ENCODE results near the gene MRGPRG.

DNA sequence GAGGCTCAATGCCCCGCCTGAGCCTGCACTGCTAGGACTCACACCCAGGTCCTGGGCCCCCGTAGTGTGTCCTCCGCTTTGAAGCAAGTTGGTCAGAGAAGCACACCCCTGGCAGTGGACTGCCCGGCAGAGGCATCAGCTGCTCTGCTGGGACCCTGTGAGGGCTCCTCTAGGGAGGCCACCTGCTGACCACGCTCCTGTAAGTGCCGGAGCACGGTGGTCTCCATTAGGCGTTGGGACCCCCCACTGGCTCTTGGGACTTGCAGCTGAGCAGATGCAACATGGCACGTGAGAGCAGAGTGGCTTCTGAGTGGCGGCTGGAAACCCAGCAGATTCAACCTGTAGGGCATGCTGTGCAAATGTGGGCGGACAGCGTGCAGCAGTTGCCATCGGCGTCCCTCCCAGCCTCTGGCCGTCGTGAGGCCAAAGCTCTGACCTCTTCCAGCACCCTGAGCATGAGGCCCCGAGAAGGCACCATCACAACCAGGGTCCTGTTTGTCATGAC, 16.9 kb downstream of the MRGPRG start:
- TF ChIP-seq POLR2A (IDR thresholded peaks at IDR 0.05; ENCODE audit: low read depth) (no peak), EP300 (IDR thresholded peaks at IDR 0.05) (no peak)
- TF ChIP-seq, protein P1, sequence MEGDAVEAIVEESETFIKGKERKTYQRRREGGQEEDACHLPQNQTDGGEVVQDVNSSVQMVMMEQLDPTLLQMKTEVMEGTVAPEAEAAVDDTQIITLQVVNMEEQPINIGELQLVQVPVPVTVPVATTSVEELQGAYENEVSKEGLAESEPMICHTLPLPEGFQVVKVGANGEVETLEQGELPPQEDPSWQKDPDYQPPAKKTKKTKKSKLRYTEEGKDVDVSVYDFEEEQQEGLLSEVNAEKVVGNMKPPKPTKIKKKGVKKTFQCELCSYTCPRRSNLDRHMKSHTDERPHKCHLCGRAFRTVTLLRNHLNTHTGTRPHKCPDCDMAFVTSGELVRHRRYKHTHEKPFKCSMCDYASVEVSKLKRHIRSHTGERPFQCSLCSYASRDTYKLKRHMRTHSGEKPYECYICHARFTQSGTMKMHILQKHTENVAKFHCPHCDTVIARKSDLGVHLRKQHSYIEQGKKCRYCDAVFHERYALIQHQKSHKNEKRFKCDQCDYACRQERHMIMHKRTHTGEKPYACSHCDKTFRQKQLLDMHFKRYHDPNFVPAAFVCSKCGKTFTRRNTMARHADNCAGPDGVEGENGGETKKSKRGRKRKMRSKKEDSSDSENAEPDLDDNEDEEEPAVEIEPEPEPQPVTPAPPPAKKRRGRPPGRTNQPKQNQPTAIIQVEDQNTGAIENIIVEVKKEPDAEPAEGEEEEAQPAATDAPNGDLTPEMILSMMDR (IDR thresholded peaks at IDR 0.05), result no peak

Measured in esophagus muscularis mucosa (tissue), 4 donors.